Gastrocnemius medialis (tissue), 4 donors: ENCODE data around the gene OGDH.

ENCODE experiments used
- POLR2A ChIP-seq, 2 donors: fragments of 450-650 bp; IDR thresholded peaks; one replicate each; pipeline ENCODE4 v1.6.1; 2017; ENCODE audit warnings: antibody characterized with exemption in 2 of 2, mild to moderate bottlenecking in 2 of 2, moderate library complexity in 2 of 2
- TF ChIP-seq, protein P1 (sequence below), 5 experiments: fragments of 450-650 bp in 3 of 5; fragments of 200-600 bp in 2 of 5; sonication (generic) in 2 of 5; IDR thresholded peaks in 4 of 5; conservative IDR thresholded peaks in 1 of 5; 1 replicate in 4 of 5; 2 replicates in 1 of 5; pipeline ENCODE4 v1.5.1; 2016 to 2019; ENCODE audit warnings: antibody characterized with exemption in 5 of 5, mild to moderate bottlenecking in 3 of 5, moderate library complexity in 3 of 5

DNA sequence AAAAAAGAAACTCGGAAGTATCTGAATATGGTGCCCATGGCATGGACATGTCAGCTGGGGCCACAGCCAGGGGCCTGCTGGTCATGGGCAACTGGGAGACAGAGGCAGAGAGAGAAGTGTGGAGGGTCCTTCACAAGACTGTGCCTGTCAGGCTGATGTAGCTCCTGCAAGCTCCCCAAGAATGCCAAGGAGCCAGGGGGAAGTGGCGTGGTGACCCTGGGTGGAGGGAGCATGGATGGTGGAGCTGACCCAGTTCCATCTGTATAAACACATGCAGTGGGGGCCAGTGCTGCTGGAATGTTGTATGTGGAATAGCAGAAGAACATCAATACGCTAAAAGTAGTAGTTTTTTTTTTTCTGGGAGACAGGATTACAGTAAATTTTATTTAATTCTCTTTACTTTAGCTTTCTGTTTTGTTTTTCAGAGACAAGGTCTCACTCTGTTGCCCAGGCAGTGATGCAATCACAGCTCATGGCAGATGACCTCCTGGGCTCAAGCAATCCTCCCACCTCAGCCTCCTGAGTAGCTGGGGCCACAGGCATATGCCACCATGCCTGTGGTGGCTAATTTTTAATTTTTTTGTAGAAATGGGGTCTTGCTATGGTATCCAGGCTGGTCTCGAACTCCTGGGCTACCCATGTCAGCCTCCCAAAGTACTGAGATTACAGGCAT, 131.8 kb downstream of the OGDH start:
- no peak for TF ChIP-seq POLR2A (IDR thresholded peaks at IDR 0.05)
- TF ChIP-seq, protein P1, sequence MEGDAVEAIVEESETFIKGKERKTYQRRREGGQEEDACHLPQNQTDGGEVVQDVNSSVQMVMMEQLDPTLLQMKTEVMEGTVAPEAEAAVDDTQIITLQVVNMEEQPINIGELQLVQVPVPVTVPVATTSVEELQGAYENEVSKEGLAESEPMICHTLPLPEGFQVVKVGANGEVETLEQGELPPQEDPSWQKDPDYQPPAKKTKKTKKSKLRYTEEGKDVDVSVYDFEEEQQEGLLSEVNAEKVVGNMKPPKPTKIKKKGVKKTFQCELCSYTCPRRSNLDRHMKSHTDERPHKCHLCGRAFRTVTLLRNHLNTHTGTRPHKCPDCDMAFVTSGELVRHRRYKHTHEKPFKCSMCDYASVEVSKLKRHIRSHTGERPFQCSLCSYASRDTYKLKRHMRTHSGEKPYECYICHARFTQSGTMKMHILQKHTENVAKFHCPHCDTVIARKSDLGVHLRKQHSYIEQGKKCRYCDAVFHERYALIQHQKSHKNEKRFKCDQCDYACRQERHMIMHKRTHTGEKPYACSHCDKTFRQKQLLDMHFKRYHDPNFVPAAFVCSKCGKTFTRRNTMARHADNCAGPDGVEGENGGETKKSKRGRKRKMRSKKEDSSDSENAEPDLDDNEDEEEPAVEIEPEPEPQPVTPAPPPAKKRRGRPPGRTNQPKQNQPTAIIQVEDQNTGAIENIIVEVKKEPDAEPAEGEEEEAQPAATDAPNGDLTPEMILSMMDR (IDR thresholded peaks at IDR 0.05 in 4 of 5, conservative IDR thresholded peaks at IDR 0.05 in 1 of 5), result no peak
